SK-N-MC (cell line): ENCODE results near the gene PDK2.

Experiments
- DNase-seq: peaks from one replicate; pipeline ENCODE4 v3.0.0-alpha.2; 2011; ENCODE audit warnings: low read depth, low spot score
- H3K27ac ChIP-seq: fragments of 200-600 bp; sonication (generic); 2 replicates; pipeline ENCODE4 v1.5.1; 2016; ENCODE audit warnings: mixed run types
- H3K36me3 ChIP-seq: fragments of 200-600 bp; sonication (generic); 2 replicates; pipeline ENCODE4 v1.6.1; 2017; ENCODE audit warnings: antibody characterized with exemption, low read length, mixed read lengths; ENCODE audit not compliant: insufficient read depth
- H3K4me3 ChIP-seq: fragments of 200-600 bp; sonication (generic); 2 replicates; pipeline ENCODE4 v1.5.1; 2016
- H3K9ac ChIP-seq: fragments of 200-600 bp; sonication (generic); 2 replicates; pipeline ENCODE4 v1.8.0; 2017; ENCODE audit warnings: mixed run types, mixed read lengths; ENCODE audit not compliant: insufficient read length
- H3K9me3 ChIP-seq: fragments of 200-600 bp; sonication (generic); 2 replicates; pipeline ENCODE4 v1.6.1; 2017; ENCODE audit warnings: low read depth, mild to moderate bottlenecking, antibody characterized with exemption, low read length, moderate library complexity, mixed read lengths
- EZH2 ChIP-seq: fragments of 200-600 bp; sonication (generic); IDR thresholded peaks from one replicate; pipeline ENCODE4 v1.6.1; 2017; ENCODE audit warnings: antibody characterized with exemption
- FOXP2 ChIP-seq: optimal IDR thresholded peaks from 2 replicates; pipeline ENCODE3; 2011; ENCODE audit warnings: mild to moderate bottlenecking, moderate library complexity; ENCODE audit not compliant: insufficient read depth; ENCODE audit errors: extremely low read length, control extremely low read depth
- POLR2AphosphoS5 ChIP-seq: IDR thresholded peaks from 2 replicates; pipeline ENCODE4 v1.6.1; 2012; ENCODE audit warnings: mild to moderate bottlenecking, low read depth, low read length, borderline replicate concordance

PDK2 gene

GRCh38 chr17:50071692-50072091 lies 23.5 kb upstream of the PDK2 start:
- Histone ChIP-seq H3K27ac (no peak overlapping the region), H3K4me3 (no peak overlapping the region), H3K9me3 (no peaks in the 10 kb centered on the region), H3K36me3 (no peaks in the 10 kb centered on the region), H3K9ac (no peak overlapping the region)
- TF ChIP-seq POLR2AphosphoS5 (no peak), FOXP2 (no peak), EZH2 (no peak)
- no peak for DNase-seq

GRCh38 chr17:50072130-50072529 lies 23.0 kb upstream of the PDK2 start:
- TF ChIP-seq EZH2 (no peak), FOXP2 (no peak), POLR2AphosphoS5 (no peak)
- DNase-seq, result no peak
- H3K36me3 ChIP-seq, result no peaks in the 10 kb centered on the region

GRCh38 chr17:50072925-50073324 lies 22.2 kb upstream of the PDK2 start:
- Histone ChIP-seq H3K9ac (no peak overlapping the region), H3K9me3 (no peaks in the 10 kb centered on the region), H3K36me3 (no peaks in the 10 kb centered on the region), H3K4me3 (no peak overlapping the region), H3K27ac (no peak overlapping the region)
- TF ChIP-seq FOXP2, result no peak
- no peak for TF ChIP-seq POLR2AphosphoS5
- TF ChIP-seq EZH2, result no peak
- no peak for DNase-seq

More at GRCh38 chr17:50072130-50072529, 23.0 kb upstream of the PDK2 start:
- H3K27ac ChIP-seq, result no peak overlapping the region
- no peak overlapping the region for H3K9ac ChIP-seq
- no peaks in the 10 kb centered on the region for H3K9me3 ChIP-seq
- H3K4me3 ChIP-seq, result no peak overlapping the region

GRCh38 chr17:50074227-50074626 lies 20.9 kb upstream of the PDK2 start:
- DNase-seq, result no peak
- H3K4me3 ChIP-seq, result no peak overlapping the region
- TF ChIP-seq FOXP2 (no peak), EZH2 (no peak), POLR2AphosphoS5 (no peak)
- no peaks in the 10 kb centered on the region for H3K36me3 ChIP-seq
- no peak overlapping the region for H3K27ac ChIP-seq
- H3K9me3 ChIP-seq, result no peaks in the 10 kb centered on the region
- H3K9ac ChIP-seq, result no peak overlapping the region

GRCh38 chr17:50075446-50076032 lies 19.6 kb upstream of the PDK2 start:
- TF ChIP-seq EZH2, result no peak
- no peak for TF ChIP-seq FOXP2
- TF ChIP-seq POLR2AphosphoS5, result no peak
- no peaks in the 10 kb centered on the region for H3K9me3 ChIP-seq
- no peak for DNase-seq
- no peak overlapping the region for H3K4me3 ChIP-seq
- H3K27ac ChIP-seq, result no peak overlapping the region
- H3K36me3 ChIP-seq, result no peaks in the 10 kb centered on the region
- H3K9ac ChIP-seq, result no peak overlapping the region

GRCh38 chr17:50076221-50076590 lies 18.9 kb upstream of the PDK2 start:
- Histone ChIP-seq H3K4me3 (no peak overlapping the region), H3K9ac (no peak overlapping the region), H3K36me3 (no peaks in the 10 kb centered on the region), H3K27ac (no peak overlapping the region), H3K9me3 (no peaks in the 10 kb centered on the region)
- TF ChIP-seq EZH2 (no peak), FOXP2 (no peak), POLR2AphosphoS5 (no peak)
- no peak for DNase-seq

- no peak for DNase-seq
- Histone ChIP-seq H3K4me3 (no peak overlapping the region), H3K9ac (no peak overlapping the region), H3K36me3 (no peaks in the 10 kb centered on the region), H3K27ac (no peak overlapping the region), H3K9me3 (no peaks in the 10 kb centered on the region)
- TF ChIP-seq EZH2 (no peak), POLR2AphosphoS5 (no peak), FOXP2 (no peak)
Measured at GRCh38 chr17:50076591-50077235, 18.4 kb upstream of the PDK2 start.

GRCh38 chr17:50078430-50078829 lies 16.7 kb upstream of the PDK2 start:
- no peak overlapping the region for H3K27ac ChIP-seq
- H3K9me3 ChIP-seq, result no peaks in the 10 kb centered on the region
- no peaks in the 10 kb centered on the region for H3K36me3 ChIP-seq
- DNase-seq, result no peak
- H3K9ac ChIP-seq, result no peak overlapping the region
- H3K4me3 ChIP-seq, result no peak overlapping the region
- TF ChIP-seq FOXP2 (no peak), POLR2AphosphoS5 (no peak), EZH2 (no peak)

- no peak for DNase-seq
- H3K9me3 ChIP-seq, result no peaks in the 10 kb centered on the region
- no peak overlapping the region for H3K9ac ChIP-seq
- H3K4me3 ChIP-seq, result no peak overlapping the region
- no peaks in the 10 kb centered on the region for H3K36me3 ChIP-seq
- TF ChIP-seq EZH2 (no peak), FOXP2 (no peak), POLR2AphosphoS5 (no peak)
- H3K27ac ChIP-seq, result no peak overlapping the region
Measured at GRCh38 chr17:50079334-50080095, 15.6 kb upstream of the PDK2 start.
